PC-9 (cell line): ENCODE results near the gene TRIM44. TPM values are rescaled to one million over a fixed set of nuclear protein-coding genes. Genes with fewer than 3 reads are reported as not detected.
"Not testable (repeated sequence)": the region's sequence is repeated elsewhere in the genome, so short reads cannot be mapped to it uniquely, and the experiment has no call there.

Experiments
- BruUV-seq: library from RNA; stranded (reverse); fragments of 400-500 nt; replicated peaks from 2 replicates; lab custom pipeline; 2021; lab: Mats Ljungman, UMichigan
- CTCF ChIA-PET: fragments of 300-600 bp; sonication (Branson Sonifier 250); formaldehyde crosslinking; loops from one replicate; lab custom pipeline; 2022; ENCODE audit warnings: antibody characterized with exemption; lab: Charles Lee
- POLR2A ChIA-PET: fragments of 300-600 bp; sonication (Branson Sonifier 250); formaldehyde crosslinking; loops from one replicate; lab custom pipeline; 2022; ENCODE audit warnings: antibody characterized with exemption; ENCODE audit not compliant: unreplicated experiment; lab: Charles Lee
- DNase-seq, 2 experiments: peaks; one replicate each; pipeline versions ENCODE4 v3.0.0 to v3.0.0-alpha.2; 2015 to 2022; ENCODE audit warnings: mixed read lengths in 1 of 2
- H2AFZ ChIP-seq: fragments of 200-600 bp; sonication (generic); 2 replicates; pipeline ENCODE4 v1.8.1; 2017; ENCODE audit warnings: antibody characterized with exemption
- H3F3A ChIP-seq: fragments of 200-600 bp; sonication (generic); 2 replicates; pipeline ENCODE4 v1.8.1; 2017; ENCODE audit warnings: antibody characterized with exemption, mild to moderate bottlenecking, low read depth; ENCODE audit not compliant: insufficient read depth
- H3K27ac ChIP-seq: fragments of 200-600 bp; sonication (generic); 2 replicates; pipeline ENCODE4 v1.6.1; 2016; ENCODE audit warnings: mixed run types
- H3K27me3 ChIP-seq: fragments of 200-600 bp; sonication (generic); 2 replicates; pipeline ENCODE4 v1.6.1; 2016; ENCODE audit warnings: low read depth, mixed run types; ENCODE audit not compliant: insufficient read depth
- H3K36me3 ChIP-seq: fragments of 200-600 bp; sonication (generic); 2 replicates; pipeline ENCODE4 v1.6.1; 2016; ENCODE audit warnings: low read depth, mixed run types
- H3K4me1 ChIP-seq: fragments of 200-600 bp; sonication (generic); replicated peaks from 2 replicates; pipeline ENCODE4 v1.6.1; 2016; ENCODE audit warnings: mixed run types; ENCODE audit not compliant: insufficient read depth
- H3K4me2 ChIP-seq: fragments of 200-600 bp; sonication (generic); 2 replicates; pipeline ENCODE4 v1.6.1; 2017; ENCODE audit warnings: mixed run types
- H3K4me3 ChIP-seq: fragments of 200-600 bp; sonication (generic); 2 replicates; pipeline ENCODE4 v1.6.1; 2016; ENCODE audit warnings: mixed run types
- H3K79me2 ChIP-seq: fragments of 200-600 bp; sonication (generic); 2 replicates; pipeline ENCODE4 v1.6.1; 2017; ENCODE audit warnings: low read depth, mixed run types
- H3K9me2 ChIP-seq: fragments of 200-600 bp; sonication (generic); 2 replicates; pipeline ENCODE4 v1.8.1; 2017; ENCODE audit warnings: mild to moderate bottlenecking; ENCODE audit not compliant: insufficient read depth
- H3K9me3 ChIP-seq: fragments of 200-600 bp; sonication (generic); 2 replicates; pipeline ENCODE4 v1.8.1; 2016; ENCODE audit warnings: low read depth; ENCODE audit not compliant: insufficient read depth
- H4K20me1 ChIP-seq: fragments of 200-600 bp; sonication (generic); 2 replicates; pipeline ENCODE4 v1.8.1; 2017; ENCODE audit not compliant: insufficient read depth
- EZH2 ChIP-seq: fragments of 200-600 bp; sonication (generic); IDR thresholded peaks from 2 replicates; pipeline ENCODE4 v1.8.0; 2017; ENCODE audit warnings: antibody characterized with exemption, low read depth
- intact Hi-C: fragments of 100-400 bp; cut with micrococcal nuclease; formaldehyde crosslinking; loops from one replicate; pipeline ENCODE4 v1.10.0; 2022; ENCODE audit not compliant: unreplicated experiment
- total RNA-seq: library from RNA; stranded (reverse); gene quantifications from 2 replicates; pipeline ENCODE4 v1.2.3, GENCODE V29; 2021
- TF ChIP-seq, protein P1 (sequence below): fragments of 200-600 bp; sonication (generic); conservative IDR thresholded peaks from 2 replicates; pipeline ENCODE4 v1.6.1; 2017; ENCODE audit warnings: mixed run types, antibody characterized with exemption, mild to moderate bottlenecking, moderate library complexity

TRIM44 gene
- total RNA-seq, 1 experiment from 2014 or later, result 100 TPM

DNA sequence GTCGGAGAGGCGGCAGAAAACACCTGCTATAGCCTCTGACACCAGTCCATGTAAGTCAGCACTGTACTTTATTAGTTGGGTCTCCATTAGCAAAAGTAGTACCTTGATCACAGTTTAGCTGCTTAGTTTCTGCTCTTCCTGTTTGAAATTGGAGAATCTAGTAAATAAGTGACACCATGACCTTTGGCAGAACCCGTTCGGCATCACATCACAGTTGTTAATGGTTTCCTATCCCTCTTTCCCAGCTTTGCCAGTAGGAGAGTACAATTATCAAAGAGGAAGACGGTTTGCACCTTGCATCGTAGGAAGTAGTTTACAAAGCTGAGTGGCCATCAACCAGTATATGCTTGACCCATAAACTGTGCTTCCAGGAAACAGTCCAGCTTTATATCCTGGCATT is 101.8 kb downstream of the TRIM44 start:
- Histone ChIP-seq H3K9me2 (no peaks in the 10 kb centered on the region), H3K79me2 (peaks cover 19% of the 10 kb centered on the region; the same call in 1 of the 2 replicates), H3K36me3 (no peaks in the 10 kb centered on the region), H3K4me2 (no peak overlapping the region), H3K27ac (no peak overlapping the region), H3K9me3 (no peaks in the 10 kb centered on the region), H3K27me3 (no peaks in the 10 kb centered on the region), H3F3A (no peaks in the 10 kb centered on the region), H2AFZ (no peak overlapping the region), H3K4me1 (no peaks in the 10 kb centered on the region), H4K20me1 (peaks cover 17% of the 10 kb centered on the region), H3K4me3 (no peak overlapping the region)
- intact Hi-C loops, result no loop called here
- no TSS peak for BruUV-seq
- TF ChIP-seq, protein P1, sequence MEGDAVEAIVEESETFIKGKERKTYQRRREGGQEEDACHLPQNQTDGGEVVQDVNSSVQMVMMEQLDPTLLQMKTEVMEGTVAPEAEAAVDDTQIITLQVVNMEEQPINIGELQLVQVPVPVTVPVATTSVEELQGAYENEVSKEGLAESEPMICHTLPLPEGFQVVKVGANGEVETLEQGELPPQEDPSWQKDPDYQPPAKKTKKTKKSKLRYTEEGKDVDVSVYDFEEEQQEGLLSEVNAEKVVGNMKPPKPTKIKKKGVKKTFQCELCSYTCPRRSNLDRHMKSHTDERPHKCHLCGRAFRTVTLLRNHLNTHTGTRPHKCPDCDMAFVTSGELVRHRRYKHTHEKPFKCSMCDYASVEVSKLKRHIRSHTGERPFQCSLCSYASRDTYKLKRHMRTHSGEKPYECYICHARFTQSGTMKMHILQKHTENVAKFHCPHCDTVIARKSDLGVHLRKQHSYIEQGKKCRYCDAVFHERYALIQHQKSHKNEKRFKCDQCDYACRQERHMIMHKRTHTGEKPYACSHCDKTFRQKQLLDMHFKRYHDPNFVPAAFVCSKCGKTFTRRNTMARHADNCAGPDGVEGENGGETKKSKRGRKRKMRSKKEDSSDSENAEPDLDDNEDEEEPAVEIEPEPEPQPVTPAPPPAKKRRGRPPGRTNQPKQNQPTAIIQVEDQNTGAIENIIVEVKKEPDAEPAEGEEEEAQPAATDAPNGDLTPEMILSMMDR, result no peak
- no peak for TF ChIP-seq EZH2
- CTCF ChIA-PET, result no interaction called here
- POLR2A ChIA-PET, result interaction anchor here (0.5 kb wide), 1 partner anchor 163 kb away, joined by 5 read pairs; no protein-coding TSS in a partner anchor
- DNase-seq, result no peak

DNA sequence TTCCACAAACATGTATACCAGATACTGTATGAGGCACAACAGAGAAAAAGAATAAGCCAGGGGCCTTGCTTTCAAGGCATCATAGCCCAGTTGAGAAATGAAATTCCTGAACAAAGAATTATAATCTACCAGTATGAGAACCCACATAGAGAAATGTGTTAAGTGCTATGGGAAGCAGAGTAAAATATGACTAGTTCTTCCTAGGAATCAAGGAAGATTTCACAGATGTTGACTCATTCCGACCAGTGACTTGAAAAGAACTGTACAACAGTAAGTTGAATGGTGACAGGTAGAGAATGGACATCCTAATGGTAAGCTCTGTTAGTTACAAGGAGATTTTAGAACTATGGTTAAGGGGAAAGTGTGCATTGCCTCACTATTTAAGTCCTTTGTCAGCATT is 102.6 kb downstream of the TRIM44 start:
- no peak overlapping the region for H3K27ac ChIP-seq
- no peak overlapping the region for H3K4me3 ChIP-seq
- intact Hi-C loops, result no loop called here
- no peaks in the 10 kb centered on the region for H3K9me2 ChIP-seq
- no peaks in the 10 kb centered on the region for H3K4me1 ChIP-seq
- TF ChIP-seq, protein P1, result no peak
- no peak for TF ChIP-seq EZH2
- no peak overlapping the region for H3K4me2 ChIP-seq
- CTCF ChIA-PET, result no interaction called here
- no peaks in the 10 kb centered on the region; the same call in 1 of the 2 replicates for H3K9me3 ChIP-seq
- no peaks in the 10 kb centered on the region for H3K36me3 ChIP-seq
- no peaks in the 10 kb centered on the region for H3F3A ChIP-seq
- POLR2A ChIA-PET, result no interaction called here
- BruUV-seq, result no TSS peak
- DNase-seq, result no peak
- H3K79me2 ChIP-seq, result peaks cover 22% of the 10 kb centered on the region; the same call in 1 of the 2 replicates
- no peaks in the 10 kb centered on the region for H3K27me3 ChIP-seq
- H4K20me1 ChIP-seq, result peaks cover 17% of the 10 kb centered on the region
- no peak overlapping the region for H2AFZ ChIP-seq

DNA sequence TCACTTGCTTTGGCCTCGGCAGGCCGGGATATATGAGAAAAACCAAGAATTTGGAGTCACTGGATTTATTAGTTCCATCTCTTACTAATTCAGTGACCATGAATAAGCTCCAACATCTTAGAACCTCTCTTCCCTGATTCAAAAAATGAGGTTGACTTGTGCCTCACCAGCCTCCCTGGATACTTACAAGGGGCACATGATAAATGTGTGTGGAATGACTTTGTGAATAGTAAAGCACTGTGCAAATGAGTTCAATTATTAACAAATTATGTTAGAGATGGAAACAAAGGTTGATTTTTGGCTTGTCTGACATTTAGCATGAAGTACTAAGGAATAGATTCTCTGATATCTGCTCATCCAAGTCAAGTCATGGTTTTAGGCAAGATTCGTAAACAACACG is 104.1 kb downstream of the TRIM44 start:
- H4K20me1 ChIP-seq, result peaks cover 13% of the 10 kb centered on the region
- no peak overlapping the region for H3K27ac ChIP-seq
- no peaks in the 10 kb centered on the region for H3K36me3 ChIP-seq
- H3K79me2 ChIP-seq, result peaks cover 32% of the 10 kb centered on the region
- BruUV-seq, result no TSS peak
- TF ChIP-seq, protein P1, result no peak
- TF ChIP-seq EZH2, result no peak
- no peak overlapping the region for H3K4me3 ChIP-seq
- no peak overlapping the region for H2AFZ ChIP-seq
- H3K4me1 ChIP-seq, result no peaks in the 10 kb centered on the region
- no peak overlapping the region for H3K4me2 ChIP-seq
- no peaks in the 10 kb centered on the region for H3K27me3 ChIP-seq
- POLR2A ChIA-PET, result no interaction called here
- H3K9me3 ChIP-seq, result no peaks in the 10 kb centered on the region; the same call in 1 of the 2 replicates
- no peaks in the 10 kb centered on the region for H3F3A ChIP-seq
- H3K9me2 ChIP-seq, result no peaks in the 10 kb centered on the region
- DNase-seq, result no peak
- CTCF ChIA-PET, result interaction anchor here (0.6 kb wide), 1 partner anchor 300 kb away, joined by 19 read pairs; no protein-coding TSS in a partner anchor
- intact Hi-C loops, result no loop called here

DNA sequence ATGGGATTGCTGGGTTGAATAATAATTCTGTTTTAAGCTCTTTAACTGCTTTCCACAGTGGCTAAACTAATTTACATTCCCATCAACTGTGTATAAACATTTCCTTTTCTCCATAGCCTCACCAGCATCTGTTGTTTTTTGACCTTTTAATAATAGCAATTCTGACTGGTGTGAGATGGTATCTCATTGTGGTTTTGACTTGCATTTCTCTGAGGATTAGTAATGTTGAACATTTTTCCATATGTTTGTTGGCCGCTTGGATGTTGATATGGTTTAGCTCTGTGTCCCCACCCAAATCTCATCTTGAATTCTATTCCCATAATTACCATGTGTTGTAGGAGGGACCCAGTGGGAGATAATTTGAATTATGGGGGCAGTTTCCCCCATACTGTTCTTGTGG is 107.8 kb downstream of the TRIM44 start:
- POLR2A ChIA-PET, result interaction anchor here (0.6 kb wide), 1 partner anchor 27 kb away, joined by 12 read pairs; no protein-coding TSS in a partner anchor
- peaks cover 50% of the 10 kb centered on the region for H3K79me2 ChIP-seq
- H2AFZ ChIP-seq, H3K4me3 ChIP-seq, H3K9me2 ChIP-seq, H3K4me2 ChIP-seq, H3K27ac ChIP-seq, H3K27me3 ChIP-seq, H3F3A ChIP-seq, H3K36me3 ChIP-seq, intact Hi-C loops, H3K4me1 ChIP-seq, BruUV-seq, CTCF ChIA-PET, DNase-seq, H4K20me1 ChIP-seq, H3K9me3 ChIP-seq: not testable (repeated sequence)
